T-helper 2 cell treated with Interferon-gamma antibody and Interleukin-4, amounts not matched to agents 5 μg/mL and 100 μg/mL, for 36 hours (primary cell): ENCODE measurements around the gene SCYL1.
"Not testable (repeated sequence)": the region's sequence is repeated elsewhere in the genome, so short reads cannot be mapped to it uniquely, and the experiment has no call there.

ENCODE experiments used
- DNase-seq: peaks from one replicate; pipeline ENCODE4 v3.0.0; 2021; ENCODE audit warnings: low spot score
- H3K27ac Mint-ChIP-seq: one replicate; pipeline ENCODE4 v1.8.0; 2021; ENCODE audit warnings: mild to moderate bottlenecking, mixed read lengths
- H3K27me3 Mint-ChIP-seq: one replicate; pipeline ENCODE4 v1.8.0; 2021; ENCODE audit warnings: low read depth, mixed read lengths
- H3K36me3 Mint-ChIP-seq: one replicate; pipeline ENCODE4 v1.8.0; 2021; ENCODE audit warnings: low read depth, mixed read lengths
- H3K4me1 Mint-ChIP-seq: one replicate; pipeline ENCODE4 v1.8.0; 2021; ENCODE audit warnings: low read depth, mixed read lengths
- H3K4me3 Mint-ChIP-seq: one replicate; pipeline ENCODE4 v1.8.0; 2022; ENCODE audit warnings: mild to moderate bottlenecking, moderate library complexity, mixed read lengths
- H3K9me3 Mint-ChIP-seq: one replicate; pipeline ENCODE4 v1.8.0; 2021; ENCODE audit warnings: mixed read lengths

Gene SCYL1

GRCh38 chr11:65506290-65506771 lies 18.6 kb upstream of the SCYL1 start:
- no peaks in the 10 kb centered on the region for H3K36me3 Mint-ChIP-seq
- no peaks in the 10 kb centered on the region for H3K9me3 Mint-ChIP-seq
- H3K4me1 Mint-ChIP-seq: peaks cover 53% of the 10 kb centered on the region
- H3K4me3 Mint-ChIP-seq: no peak overlapping the region
- H3K27me3 Mint-ChIP-seq: peaks cover 2% of the 10 kb centered on the region
- DNase-seq: no peak
- peak overlapping the region; percentile 83 for H3K27ac Mint-ChIP-seq

- Mint-ChIP-seq H3K4me1 (peaks cover 50% of the 10 kb centered on the region), H3K36me3 (no peaks in the 10 kb centered on the region), H3K27me3 (peaks cover 2% of the 10 kb centered on the region), H3K27ac (peak overlapping the region; percentile 83), H3K9me3 (no peaks in the 10 kb centered on the region), H3K4me3 (no peak overlapping the region)
- DNase-seq: peak; percentile 45
Observed at GRCh38 chr11:65506772-65507505, 17.9 kb upstream of the SCYL1 start.

GRCh38 chr11:65512311-65512710 lies 12.6 kb upstream of the SCYL1 start:
- H3K36me3 Mint-ChIP-seq, DNase-seq, H3K9me3 Mint-ChIP-seq, H3K4me3 Mint-ChIP-seq, H3K27me3 Mint-ChIP-seq, H3K27ac Mint-ChIP-seq: not testable (repeated sequence)
- H3K4me1 Mint-ChIP-seq: peaks cover 20% of the 10 kb centered on the region

GRCh38 chr11:65516135-65516968 lies 8.5 kb upstream of the SCYL1 start:
- no peaks in the 10 kb centered on the region for H3K36me3 Mint-ChIP-seq
- no peaks in the 10 kb centered on the region for H3K27me3 Mint-ChIP-seq
- no peaks in the 10 kb centered on the region for H3K9me3 Mint-ChIP-seq
- DNase-seq: no peak
- H3K4me1 Mint-ChIP-seq: peaks cover 8% of the 10 kb centered on the region
- no peak overlapping the region for H3K4me3 Mint-ChIP-seq
- H3K27ac Mint-ChIP-seq: peak overlapping the region; percentile 45

- not testable (repeated sequence) for H3K9me3 Mint-ChIP-seq, H3K27ac Mint-ChIP-seq, H3K4me3 Mint-ChIP-seq, DNase-seq, H3K27me3 Mint-ChIP-seq, H3K36me3 Mint-ChIP-seq
- peaks cover 28% of the 10 kb centered on the region for H3K4me1 Mint-ChIP-seq
Observed at GRCh38 chr11:65518941-65519549, 5.8 kb upstream of the SCYL1 start.

GRCh38 chr11:65521777-65522521 lies 2.9 kb upstream of the SCYL1 start:
- Mint-ChIP-seq H3K4me1 (peaks cover 27% of the 10 kb centered on the region), H3K27ac (peak overlapping the region; percentile 0), H3K4me3 (peak overlapping the region; percentile 58)
- H3K9me3 Mint-ChIP-seq, H3K36me3 Mint-ChIP-seq, H3K27me3 Mint-ChIP-seq, DNase-seq: not testable (repeated sequence)

DNA sequence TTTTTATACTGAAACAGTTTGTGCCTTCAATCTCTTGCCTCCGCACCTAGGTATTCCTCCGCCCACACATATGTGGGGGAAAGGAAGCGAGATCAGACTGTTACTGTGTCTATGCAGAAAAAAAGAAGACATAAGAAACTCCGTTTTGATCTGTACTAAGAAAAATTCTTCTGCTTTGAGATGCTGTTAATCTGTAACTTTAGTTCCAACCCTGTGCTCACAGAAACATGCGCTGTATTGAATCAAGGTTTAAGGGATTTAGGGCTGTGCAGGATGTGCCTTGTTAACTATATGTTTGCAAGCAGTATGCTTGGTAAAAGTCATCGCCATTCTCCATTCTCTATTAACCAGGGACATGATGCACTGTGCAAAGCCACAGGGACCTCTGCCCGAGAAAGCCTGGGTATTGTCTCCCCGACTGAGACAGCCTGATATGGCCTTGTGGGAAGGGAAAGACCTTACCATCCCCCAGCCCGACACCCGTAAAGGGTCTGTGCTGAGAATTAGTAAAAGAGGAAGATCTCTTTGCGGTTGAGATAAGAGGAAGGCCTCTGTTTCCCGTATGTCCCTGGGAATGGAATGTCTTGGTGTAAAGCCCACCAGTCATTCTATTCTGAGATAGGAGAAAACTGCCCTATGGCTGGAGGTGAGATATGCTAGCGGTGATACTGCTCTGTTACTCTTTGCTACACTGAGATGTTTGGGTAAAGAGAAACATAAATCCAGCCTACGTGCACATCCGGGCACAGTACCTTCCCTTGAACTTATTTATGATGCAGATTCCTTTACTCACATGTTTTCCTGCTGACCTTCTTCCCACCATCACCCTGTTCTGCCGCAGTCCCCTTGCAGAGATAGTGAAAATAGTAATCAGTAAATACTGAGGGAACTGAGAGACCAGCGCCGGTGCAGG lies 1.9 kb upstream of the SCYL1 start:
- peak overlapping the region; percentile 73 for H3K27ac Mint-ChIP-seq
- not testable (repeated sequence) for H3K9me3 Mint-ChIP-seq, H3K27me3 Mint-ChIP-seq, DNase-seq, H3K36me3 Mint-ChIP-seq
- H3K4me1 Mint-ChIP-seq: peaks cover 32% of the 10 kb centered on the region
- peak overlapping the region; percentile 58 for H3K4me3 Mint-ChIP-seq

DNA sequence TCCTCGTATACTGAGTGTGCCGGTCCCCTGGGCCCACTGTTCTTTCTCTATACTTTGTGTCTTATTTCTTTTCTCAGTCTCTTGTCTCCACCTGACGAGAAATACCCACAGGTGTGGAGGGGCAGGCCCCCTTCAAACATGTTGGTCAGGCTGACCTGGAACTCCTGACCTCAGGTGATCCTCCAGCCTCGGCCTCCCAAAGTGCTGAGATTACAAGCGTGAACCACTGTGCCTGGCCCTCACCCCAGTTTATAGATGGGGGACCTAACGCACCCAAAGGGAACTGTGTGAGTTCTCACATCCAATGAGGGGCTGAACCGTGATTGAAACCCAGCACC lies 1.3 kb upstream of the SCYL1 start:
- Mint-ChIP-seq H3K27ac (peak overlapping the region; percentile 73), H3K4me3 (peak overlapping the region; percentile 58), H3K4me1 (peaks cover 32% of the 10 kb centered on the region)
- DNase-seq, H3K27me3 Mint-ChIP-seq, H3K9me3 Mint-ChIP-seq, H3K36me3 Mint-ChIP-seq: not testable (repeated sequence)

- Mint-ChIP-seq H3K4me3 (peak overlapping the region; percentile 58), H3K9me3 (no peaks in the 10 kb centered on the region), H3K27me3 (no peaks in the 10 kb centered on the region), H3K27ac (peak overlapping the region; percentile 74), H3K4me1 (peaks cover 34% of the 10 kb centered on the region), H3K36me3 (peaks cover 12% of the 10 kb centered on the region)
- no peak for DNase-seq
Observed at GRCh38 chr11:65524014-65524740, 706 bp upstream of the SCYL1 start.

DNA sequence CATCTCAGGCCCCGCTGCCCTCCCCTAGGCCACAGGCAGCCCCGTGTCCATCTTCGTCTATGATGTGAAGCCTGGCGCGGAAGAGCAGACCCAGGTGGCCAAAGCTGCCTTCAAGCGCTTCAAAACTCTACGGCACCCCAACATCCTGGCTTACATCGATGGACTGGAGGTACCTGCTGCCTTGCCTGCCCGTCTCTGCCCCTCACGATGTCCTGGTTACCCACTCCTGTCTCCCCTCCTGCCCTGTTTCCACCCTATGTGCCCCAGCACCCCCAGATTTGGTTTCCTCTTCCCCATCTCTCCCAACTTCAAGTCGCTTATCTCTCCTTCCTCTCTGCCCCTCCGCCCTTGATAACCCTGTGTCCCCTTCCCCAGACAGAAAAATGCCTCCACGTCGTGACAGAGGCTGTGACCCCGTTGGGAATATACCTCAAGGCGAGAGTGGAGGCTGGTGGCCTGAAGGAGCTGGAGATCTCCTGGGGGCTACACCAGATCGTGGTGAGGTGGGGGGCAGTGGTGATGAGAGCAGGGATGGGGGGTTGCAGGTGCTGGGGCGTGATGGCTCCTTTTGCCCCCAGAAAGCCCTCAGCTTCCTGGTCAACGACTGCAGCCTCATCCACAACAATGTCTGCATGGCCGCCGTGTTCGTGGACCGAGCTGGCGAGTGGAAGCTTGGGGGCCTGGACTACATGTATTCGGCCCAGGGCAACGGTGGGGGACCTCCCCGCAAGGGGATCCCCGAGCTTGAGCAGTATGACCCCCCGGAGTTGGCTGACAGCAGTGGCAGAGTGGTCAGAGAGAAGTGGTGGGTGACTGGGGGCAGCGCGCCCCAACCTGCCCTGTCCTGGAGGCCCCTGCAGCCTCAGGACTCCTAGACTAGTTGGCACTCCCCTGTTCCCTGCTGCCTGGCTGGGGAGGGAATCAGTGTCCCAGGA lies 930 bp downstream of the SCYL1 start:
- Mint-ChIP-seq H3K36me3 (peaks cover 19% of the 10 kb centered on the region), H3K27me3 (no peaks in the 10 kb centered on the region), H3K27ac (peak overlapping the region; percentile 68), H3K4me3 (peak overlapping the region; percentile 86), H3K9me3 (no peaks in the 10 kb centered on the region), H3K4me1 (peaks cover 41% of the 10 kb centered on the region)
- no peak for DNase-seq

- Mint-ChIP-seq H3K9me3 (no peaks in the 10 kb centered on the region), H3K4me3 (peak overlapping the region; percentile 69), H3K27ac (no peak overlapping the region), H3K36me3 (peaks cover 29% of the 10 kb centered on the region), H3K27me3 (no peaks in the 10 kb centered on the region), H3K4me1 (peaks cover 40% of the 10 kb centered on the region)
- no peak for DNase-seq
Observed at GRCh38 chr11:65526744-65527143, 1.9 kb downstream of the SCYL1 start.
